CD4-positive, alpha-beta T cell treated with Interferon gamma for 1 hour (primary cell): ENCODE measurements around the gene VWA5A.

Experiments used
- DNase-seq: peaks from one replicate; pipeline ENCODE4 v3.0.0-alpha.2; 2020

Gene VWA5A

GRCh38 chr11:124170801-124171586 lies 55.7 kb downstream of the VWA5A start:
- DNase-seq = no peak

- DNase-seq = no peak
These were observed 56.9 kb downstream of the VWA5A start for GRCh38 chr11:124172101-124172500.

- no peak for DNase-seq
These were observed 57.3 kb downstream of the VWA5A start for GRCh38 chr11:124172599-124172998.

- DNase-seq = no peak
These were observed 58.8 kb downstream of the VWA5A start for GRCh38 chr11:124174001-124174583.

- DNase-seq = no peak
These were observed 61.9 kb downstream of the VWA5A start for GRCh38 chr11:124176925-124177715.

- DNase-seq = no peak
These were observed 64.1 kb downstream of the VWA5A start for GRCh38 chr11:124179310-124179709.

GRCh38 chr11:124183068-124183467 lies 67.8 kb downstream of the VWA5A start, which contains the start of gene OR10D3:
OR10D3 (plus strand) TSS chr11:124183345; CDS start chr11:124185270, 1,925 bp downstream.
- DNase-seq = no peak

GRCh38 chr11:124190298-124191139 lies 75.3 kb downstream of the VWA5A start:
- DNase-seq = no peak

GRCh38 chr11:124193221-124194010 lies 78.2 kb downstream of the VWA5A start:
- no peak for DNase-seq

GRCh38 chr11:124194293-124195188 lies 79.3 kb downstream of the VWA5A start:
- no peak for DNase-seq

- DNase-seq = peak; percentile 20
These were observed 80.0 kb downstream of the VWA5A start for GRCh38 chr11:124195189-124195734.
